Measurements from ENCODE around the gene OR51G2.
"Not testable (repeated sequence)": the region's sequence is repeated elsewhere in the genome, so short reads cannot be mapped to it uniquely, and the experiment has no call there.

OR51G2 gene, protein sequence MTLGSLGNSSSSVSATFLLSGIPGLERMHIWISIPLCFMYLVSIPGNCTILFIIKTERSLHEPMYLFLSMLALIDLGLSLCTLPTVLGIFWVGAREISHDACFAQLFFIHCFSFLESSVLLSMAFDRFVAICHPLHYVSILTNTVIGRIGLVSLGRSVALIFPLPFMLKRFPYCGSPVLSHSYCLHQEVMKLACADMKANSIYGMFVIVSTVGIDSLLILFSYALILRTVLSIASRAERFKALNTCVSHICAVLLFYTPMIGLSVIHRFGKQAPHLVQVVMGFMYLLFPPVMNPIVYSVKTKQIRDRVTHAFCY

DNA sequence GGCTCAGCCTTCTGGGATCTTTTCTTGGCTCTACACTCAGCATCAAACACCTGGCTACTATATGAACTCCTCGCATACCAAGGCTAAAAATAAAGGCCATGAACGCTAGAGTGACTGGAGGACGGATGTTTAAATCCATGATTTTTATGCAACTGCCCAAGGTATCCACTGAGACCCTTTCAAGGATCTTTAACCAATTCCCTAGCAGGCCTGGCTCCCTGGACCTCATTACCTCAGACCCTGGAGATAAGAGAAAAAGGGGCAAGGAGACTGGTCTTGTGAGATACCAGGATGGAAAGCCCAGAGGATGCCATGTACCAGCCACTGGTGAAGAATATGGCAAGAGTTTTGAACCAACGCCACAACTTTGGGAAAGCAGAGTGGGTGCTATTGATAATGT lies at the start of gene OR51G2:
OR51G2 (minus strand) TSS at position 101 of the 400 bp plus-strand sequence. CDS start 3,687 bp downstream, outside the sequence.
- DNase-seq, result no peak

DNA sequence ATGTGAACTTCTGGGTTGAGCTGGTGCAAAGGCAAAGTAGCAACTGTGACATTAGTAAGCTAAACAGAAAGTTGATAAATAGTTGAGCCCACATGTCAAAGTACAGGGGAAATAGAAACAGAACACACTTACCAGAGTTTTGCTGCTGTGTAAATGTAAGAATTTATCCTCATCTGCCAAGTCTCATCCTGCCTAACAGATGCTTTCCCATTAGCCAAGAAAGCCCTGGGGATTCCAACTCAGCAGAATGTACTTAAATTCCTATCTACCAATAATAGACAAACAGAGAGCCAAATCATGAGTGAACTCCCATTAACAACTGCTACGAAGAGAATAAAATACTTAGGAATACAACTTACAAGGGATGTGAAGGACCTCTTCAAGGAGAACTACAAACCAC lies 43.7 kb upstream of the OR51G2 start:
- DNase-seq, result no peak

- DNase-seq, result no peak
Observed at GRCh38 chr11:4960877-4961276, 41.7 kb upstream of the OR51G2 start.

DNA sequence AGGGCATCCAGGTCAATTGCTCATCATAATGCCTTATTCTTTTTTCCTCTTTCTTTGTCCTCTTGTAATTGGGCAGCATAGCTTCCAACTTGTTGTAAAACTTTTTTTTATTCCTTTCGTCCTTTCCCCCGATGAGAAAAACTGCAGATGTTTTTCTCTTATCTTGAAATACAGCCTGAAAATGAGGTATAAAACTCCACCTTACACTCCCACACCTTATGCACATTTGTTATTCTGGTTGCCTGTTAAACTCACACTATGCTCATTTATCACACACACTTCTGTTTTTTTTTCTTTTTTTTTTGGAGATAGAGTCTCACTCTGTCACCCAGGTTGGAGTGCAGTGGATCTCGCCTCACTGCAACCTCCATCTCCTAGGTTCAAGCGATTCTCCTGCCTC lies 38.2 kb upstream of the OR51G2 start:
- no peak for DNase-seq

DNA sequence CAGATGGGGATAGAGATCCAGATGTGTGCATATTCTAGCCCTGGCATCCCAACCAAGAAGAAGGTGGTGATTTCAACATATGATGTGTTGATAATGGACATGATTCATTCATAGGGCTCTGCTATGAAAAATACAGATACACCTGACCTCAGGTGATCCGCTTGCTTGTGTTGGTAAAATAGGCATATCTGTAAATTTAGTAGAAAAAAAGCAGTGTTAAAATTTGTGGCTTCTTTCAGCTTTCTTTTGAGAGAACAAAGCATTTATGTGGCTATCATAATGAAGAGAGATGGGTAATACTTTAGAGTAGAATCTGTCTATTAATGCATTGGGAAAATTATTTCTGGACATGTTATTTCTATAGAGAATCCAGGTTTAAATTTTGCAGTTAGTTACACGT lies 36.5 kb upstream of the OR51G2 start, which contains the start of gene OR51A2:
OR51A2 (minus strand) TSS at position 101 of the 400 bp plus-strand sequence; CDS start at position 101, 0 bp downstream.
- DNase-seq, result not testable (repeated sequence)

DNA sequence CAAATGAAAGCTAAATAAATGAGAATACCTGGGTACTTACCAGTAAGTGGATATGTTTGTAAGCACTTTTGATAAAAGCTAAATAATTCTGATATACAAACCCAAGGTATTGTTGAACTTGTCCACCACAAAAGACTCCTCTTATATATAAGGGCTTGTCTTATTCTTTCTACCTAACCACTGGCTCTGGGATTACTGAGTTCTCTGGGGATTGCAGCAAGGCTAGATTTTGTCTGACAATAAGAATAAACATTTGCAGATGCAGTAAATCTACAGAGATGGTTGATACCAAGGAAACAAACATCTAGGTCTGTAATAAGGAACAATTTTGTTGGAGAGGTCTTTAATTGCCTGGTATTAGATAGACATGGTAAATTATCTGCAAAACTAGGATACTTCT lies 28.4 kb upstream of the OR51G2 start, which contains the start of gene OR51A4:
OR51A4 (minus strand) TSS at position 101 of the 400 bp plus-strand sequence. CDS start 505 bp downstream, outside the sequence.
- DNase-seq, result no peak

GRCh38 chr11:4936745-4937144 lies 17.6 kb upstream of the OR51G2 start:
- no peak for DNase-seq

DNA sequence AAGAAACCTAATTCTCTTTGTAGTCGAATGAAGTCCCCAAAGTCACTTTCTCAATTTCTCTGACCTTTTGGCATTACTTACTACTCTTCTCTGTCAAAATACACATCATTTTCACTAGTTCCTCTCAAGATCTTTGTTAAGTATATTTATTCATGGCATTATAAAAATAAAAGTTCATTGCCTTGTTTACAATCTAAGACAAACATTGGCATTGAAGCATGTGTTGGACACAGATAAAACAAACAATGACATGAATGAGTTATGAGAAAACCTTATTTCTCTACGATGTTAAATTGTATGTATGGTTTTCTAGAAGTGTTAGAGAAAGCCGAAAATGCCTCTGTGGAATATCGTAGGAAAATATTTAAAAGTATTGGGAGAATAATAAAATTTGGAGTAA lies 13.6 kb upstream of the OR51G2 start:
- DNase-seq, result no peak

DNA sequence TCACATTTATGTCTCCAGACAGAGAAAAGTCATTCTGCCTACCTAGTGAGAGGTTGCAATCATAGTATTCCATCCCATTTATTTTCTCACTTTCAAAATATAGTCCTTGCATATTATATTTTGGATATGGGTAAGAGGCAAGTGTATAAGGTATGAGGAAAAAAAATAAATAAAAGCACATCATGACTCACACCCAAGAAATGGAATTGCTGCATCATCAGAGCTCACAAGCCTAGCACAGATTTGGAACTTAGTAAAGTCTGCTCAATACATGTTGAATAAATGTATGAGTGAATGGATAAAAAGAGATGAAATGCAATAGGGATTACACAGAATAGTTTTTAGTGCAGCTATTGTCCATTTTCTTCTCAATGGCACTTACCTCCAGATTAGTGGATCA lies 7.5 kb upstream of the OR51G2 start:
- no peak for DNase-seq

DNA sequence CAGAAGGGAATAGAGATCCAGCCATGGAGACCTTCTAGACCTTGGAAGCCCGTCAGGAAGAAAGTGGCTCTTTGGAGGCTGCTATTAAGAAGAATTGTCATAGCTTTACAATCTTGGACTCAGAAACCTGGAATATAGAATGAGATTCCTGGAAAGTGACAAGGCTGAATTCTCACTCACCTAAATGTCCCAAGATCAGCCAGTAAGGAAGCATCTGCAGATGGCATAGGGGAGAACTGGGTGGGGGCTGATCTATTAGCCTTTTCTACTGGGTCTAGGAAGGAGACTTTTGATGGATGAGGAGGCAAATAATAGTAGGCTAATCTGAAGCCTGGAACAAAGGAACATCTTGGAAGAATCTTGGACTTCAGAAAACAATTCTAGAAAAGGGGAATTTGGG lies 5.1 kb upstream of the OR51G2 start, which contains the start of gene OR51G1:
OR51G1 (minus strand) TSS at position 101 of the 400 bp plus-strand sequence; CDS start at position 101, 0 bp downstream.
- no peak for DNase-seq

DNA sequence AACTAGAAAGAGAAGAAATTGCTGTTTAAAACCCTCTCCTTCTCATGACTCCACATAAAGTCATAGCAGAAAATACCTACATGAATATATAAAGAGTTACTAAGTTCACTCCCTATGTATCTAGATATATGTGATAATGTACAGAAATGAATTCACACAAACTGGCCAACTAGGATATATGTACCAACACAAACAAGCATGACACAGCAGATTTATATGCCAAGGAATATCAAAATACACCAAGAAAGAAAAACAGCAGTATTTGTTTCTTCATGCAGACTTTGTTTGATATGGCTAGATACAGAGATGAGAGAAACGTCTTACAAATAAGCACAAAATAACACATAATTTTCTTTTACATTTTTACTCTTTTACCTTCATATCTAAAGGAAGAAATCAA lies 3.2 kb upstream of the OR51G2 start:
- DNase-seq, result no peak

- DNase-seq, result no peak
Observed at GRCh38 chr11:4921796-4922195, 2.6 kb upstream of the OR51G2 start.

DNA sequence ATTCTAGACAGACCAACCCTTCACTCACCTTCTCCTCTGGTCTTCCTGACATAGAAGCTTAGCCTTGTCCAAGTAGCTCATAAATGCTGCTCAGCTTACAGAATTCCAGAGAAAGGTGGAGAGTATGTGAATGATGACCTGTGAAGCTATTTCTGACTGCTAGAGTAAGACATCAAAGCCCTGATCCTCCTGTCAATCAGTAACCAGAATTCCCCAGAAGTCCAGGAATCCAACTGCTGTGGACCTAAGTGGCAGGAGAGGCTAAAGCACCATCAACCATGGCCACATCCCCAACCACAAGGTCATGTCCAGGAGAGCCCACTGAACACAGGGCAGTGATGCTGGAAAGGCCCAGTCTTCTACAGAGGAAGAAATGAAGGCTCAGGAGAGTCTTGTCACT lies 2.6 kb downstream of the OR51G2 start:
- DNase-seq, result no peak

DNA sequence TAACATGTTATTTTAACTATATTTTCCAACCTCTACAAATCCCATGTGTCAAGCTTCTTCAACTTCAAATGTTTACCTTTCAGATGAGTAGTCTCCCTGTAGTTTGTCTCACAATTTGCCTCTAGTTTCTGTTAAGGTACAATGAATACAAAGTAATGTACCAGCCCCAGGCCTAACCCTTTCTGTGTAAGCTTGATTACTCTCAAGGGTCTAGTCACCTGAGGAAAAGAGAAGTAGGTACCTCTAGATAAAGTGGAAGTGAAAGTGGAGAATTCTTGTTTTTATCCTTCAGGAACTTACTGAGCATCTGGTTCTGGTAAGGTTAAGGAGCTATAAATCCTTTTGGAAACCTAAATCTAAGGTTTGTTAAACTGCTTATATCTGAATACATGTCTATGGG lies 15.7 kb downstream of the OR51G2 start, which contains the start of gene OR51A7:
OR51A7 (plus strand) TSS at position 300 of the 400 bp plus-strand sequence. CDS start 3,587 bp downstream, outside the sequence.
- no peak for DNase-seq

- DNase-seq, result no peak
Observed at GRCh38 chr11:4891996-4892640, 27.0 kb downstream of the OR51G2 start.

GRCh38 chr11:4890279-4890678 lies 28.9 kb downstream of the OR51G2 start:
- no peak for DNase-seq

DNA sequence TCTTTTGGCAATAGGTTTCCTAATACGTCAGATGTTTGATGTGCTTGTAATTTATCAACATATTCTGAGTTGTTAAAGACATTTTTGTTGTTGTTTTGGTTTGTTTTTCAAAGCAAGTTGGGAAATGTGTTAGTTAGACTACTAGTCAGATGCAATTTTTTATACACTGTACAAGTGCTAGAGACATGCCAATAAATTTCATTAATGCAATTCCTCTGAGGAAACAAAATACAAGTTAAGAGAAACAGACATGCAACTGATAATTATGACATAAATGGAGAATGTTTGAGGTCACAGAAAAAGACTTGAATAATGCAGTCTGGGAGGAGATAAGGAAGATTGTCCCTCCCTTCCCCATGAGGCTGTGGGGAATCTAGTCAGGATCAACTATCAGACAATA lies 31.6 kb downstream of the OR51G2 start:
- no peak for DNase-seq

DNA sequence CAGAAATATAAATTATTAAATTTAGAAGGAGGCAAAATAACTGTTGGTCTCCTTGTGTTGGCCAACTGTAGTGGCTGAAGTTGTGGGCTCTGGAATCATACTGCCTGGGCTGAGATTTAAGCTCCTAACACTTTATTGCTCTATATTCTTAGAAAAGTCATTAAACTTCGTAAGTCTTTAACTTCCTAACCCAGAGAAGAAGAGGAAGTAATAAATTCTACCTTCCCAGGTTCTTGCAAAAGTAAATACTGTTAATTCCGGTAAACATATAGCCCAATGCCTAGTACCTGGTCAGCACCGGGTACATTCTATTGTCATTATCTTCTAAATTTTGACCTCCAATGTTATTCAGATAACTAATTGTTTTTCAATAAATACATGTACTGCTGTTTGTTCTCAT lies 33.0 kb downstream of the OR51G2 start:
- DNase-seq, result no peak

DNA sequence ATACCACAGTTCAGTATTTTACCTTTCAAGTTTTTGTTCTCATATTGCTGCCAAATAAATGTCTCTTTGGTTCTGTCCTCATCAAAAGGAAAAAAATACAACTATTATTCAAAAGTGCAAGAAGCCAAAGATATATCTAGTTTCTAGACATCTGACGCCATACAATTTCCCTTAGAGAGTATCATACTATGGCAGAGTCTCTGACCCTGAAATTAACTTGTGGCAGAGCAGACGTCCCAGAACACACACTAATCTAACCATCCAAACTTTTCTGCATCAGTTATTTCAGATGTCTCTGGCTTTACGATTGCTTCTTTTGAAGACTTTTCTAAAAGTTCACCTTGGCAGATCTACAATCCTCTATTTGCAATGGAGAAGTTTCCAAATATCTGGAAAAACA lies 34.8 kb downstream of the OR51G2 start:
- DNase-seq, result no peak

GRCh38 chr11:4882543-4882942 lies 36.6 kb downstream of the OR51G2 start:
- DNase-seq, result no peak

- DNase-seq, result no peak
Observed at GRCh38 chr11:4881860-4882500, 37.2 kb downstream of the OR51G2 start, which contains the start of gene OR51T1. OR51T1 (plus strand) TSS chr11:4881900; CDS start chr11:4881900, 0 bp downstream.

- no peak for DNase-seq
Observed at GRCh38 chr11:4881188-4881587, 38.0 kb downstream of the OR51G2 start.

DNA sequence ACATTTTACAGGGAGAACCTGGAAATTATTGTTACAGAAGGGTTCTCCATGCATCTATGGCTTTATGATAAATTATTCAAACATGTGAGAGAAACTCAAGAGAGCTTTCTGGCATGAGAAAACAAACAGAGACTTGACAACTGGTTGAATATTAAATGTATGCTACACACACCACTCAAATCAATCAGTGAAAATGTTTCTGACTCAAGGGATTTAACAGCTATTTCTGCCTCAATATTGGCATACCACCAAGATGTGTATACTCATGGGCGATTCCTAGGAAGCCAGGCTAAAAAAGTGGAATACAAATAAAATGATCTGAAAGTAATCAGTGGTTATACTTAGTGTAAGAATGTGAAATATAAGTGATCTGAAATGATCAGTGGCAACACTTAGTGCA lies 53.3 kb downstream of the OR51G2 start:
- no peak for DNase-seq
